K562 treated with DMSO at 1 percent for 12 hours (cell line): ENCODE measurements around the gene TMEM121. TPM values are rescaled to one million over a fixed set of nuclear protein-coding genes. Genes with fewer than 3 reads are reported as not detected.

ENCODE experiments used
- total RNA-seq: library from RNA; unstranded; fragments of 300-600 nt; gene quantifications from 2 replicates; pipeline ENCODE4 v1.2.3, GENCODE V29; 2022; ENCODE audit not compliant: insufficient read depth

The TMEM121 gene
- 0.59 TPM in 1 of 2 replicates, not detected in the other for total RNA-seq

GRCh38 chr14:105525861-105526775 is at the start of gene TMEM121:
Gene TMEM121 (plus strand): TSS chr14:105526583. CDS start chr14:105528835, 2,252 bp downstream.

GRCh38 chr14:105486163-105486973 is 40.0 kb upstream of the TMEM121 start, which contains the start of gene CRIP1:
Gene CRIP1 (plus strand): TSS chr14:105486886. CDS start chr14:105487260, 374 bp downstream.

DNA sequence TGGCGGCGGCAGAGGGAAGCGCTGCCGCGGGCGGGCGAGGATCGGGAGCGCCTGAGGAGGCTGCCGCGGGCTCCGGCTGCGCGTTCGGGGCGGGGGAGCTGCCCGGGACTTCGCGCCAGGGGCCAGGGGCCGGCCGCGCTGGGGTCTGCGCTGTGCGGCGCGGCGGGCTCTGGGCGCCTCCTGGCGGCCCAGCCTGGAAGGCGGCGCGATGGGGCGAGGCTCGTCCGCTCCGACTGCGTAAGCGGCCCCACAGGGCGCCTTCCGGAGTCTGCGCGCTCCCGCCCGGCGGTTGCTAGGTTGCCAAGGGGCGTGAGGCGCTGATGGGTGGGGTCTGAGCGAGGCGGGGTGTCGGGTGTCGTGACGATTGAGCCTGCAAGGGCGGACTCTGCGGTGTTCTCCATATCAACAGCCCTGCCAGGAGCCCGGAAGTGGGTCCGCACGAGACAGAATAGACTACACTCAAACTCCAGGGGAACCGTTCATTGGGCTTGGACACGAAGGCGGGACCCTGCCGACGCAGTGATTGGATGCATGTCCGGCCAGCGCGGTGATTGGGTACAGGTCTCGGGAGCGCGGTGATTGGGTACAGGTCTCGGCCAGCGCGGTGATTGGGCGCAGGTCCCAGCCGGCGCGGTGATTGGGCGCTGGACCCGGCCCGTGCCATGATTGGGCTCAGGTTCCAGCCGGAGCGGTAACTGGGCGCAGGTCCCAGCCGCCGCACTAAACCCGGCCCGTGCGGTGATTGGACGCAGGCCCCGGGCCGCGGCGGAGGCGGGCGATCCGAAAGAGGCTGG is 35.6 kb upstream of the TMEM121 start, which contains the start of gene TEDC1:
Gene TEDC1, plus strand, starts transcription at position 675 of the 794 bp plus-strand sequence. CDS start 130 bp downstream, outside the sequence.

Other genes starting within 250 kb of the TMEM121 start
- 19.1 and 24.2 TPM in 2 replicates for gene BRF1, start 225.6 kb upstream of the TMEM121 start, total RNA-seq
- 17.6 and 27.3 TPM in 2 replicates for gene PACS2, start 211.8 kb upstream of the TMEM121 start, total RNA-seq
- not detected in 2 replicates for gene TEX22, start 128.0 kb upstream of the TMEM121 start, total RNA-seq
- 42.7 and 65.7 TPM in 2 replicates for gene MTA1, start 106.8 kb upstream of the TMEM121 start, total RNA-seq
- 2.8 and 3.1 TPM in 2 replicates for gene CRIP2, start 51.8 kb upstream of the TMEM121 start, total RNA-seq
- not detected in 2 replicates for gene CRIP1, start 39.7 kb upstream of the TMEM121 start, total RNA-seq
- gene TEDC1, start 35.3 kb upstream of the TMEM121 start, total RNA-seq: 25.6 and 29.7 TPM in 2 replicates